Osteocyte (in vitro differentiated cells): ENCODE data around the gene MROH2A. TPM values are rescaled to one million over a fixed set of nuclear protein-coding genes. Genes with fewer than 3 reads are reported as not detected.
A peak's percentile ranks its signal among the peaks of the same experiment; 100 is the strongest.

ENCODE experiments used
- DNase-seq: peaks from one replicate; pipeline ENCODE4 v3.0.0; 2021; ENCODE audit warnings: mixed read lengths; ENCODE audit not compliant: unreplicated experiment; ENCODE audit errors: extremely low spot score
- H3K27ac Mint-ChIP-seq: one replicate; pipeline ENCODE4 v1.8.0; 2021; ENCODE audit warnings: mild to moderate bottlenecking, mixed read lengths; ENCODE audit not compliant: unreplicated experiment
- H3K27me3 Mint-ChIP-seq: one replicate; pipeline ENCODE4 v1.8.0; 2021; ENCODE audit warnings: mixed read lengths; ENCODE audit not compliant: unreplicated experiment
- H3K36me3 Mint-ChIP-seq: one replicate; pipeline ENCODE4 v1.8.0; 2021; ENCODE audit warnings: mixed read lengths; ENCODE audit not compliant: unreplicated experiment
- H3K4me1 Mint-ChIP-seq: one replicate; pipeline ENCODE4 v1.8.0; 2021; ENCODE audit warnings: mixed read lengths; ENCODE audit not compliant: unreplicated experiment
- H3K4me3 Mint-ChIP-seq: one replicate; pipeline ENCODE4 v1.8.0; 2021; ENCODE audit warnings: mild to moderate bottlenecking, moderate library complexity, mixed read lengths; ENCODE audit not compliant: unreplicated experiment
- H3K9me3 Mint-ChIP-seq: one replicate; pipeline ENCODE4 v1.8.0; 2021; ENCODE audit warnings: mixed read lengths; ENCODE audit not compliant: unreplicated experiment
- total RNA-seq: library from RNA; stranded (reverse); gene quantifications from 2 replicates; pipeline ENCODE4 v1.2.1, GENCODE V29; 2021
- TF ChIP-seq, protein P1 (sequence below): fragments of 200-600 bp; sonication (generic); IDR thresholded peaks from 2 replicates; pipeline ENCODE4 v1.5.0; 2021; ENCODE audit warnings: antibody characterized with exemption, mild to moderate bottlenecking, moderate library complexity

MROH2A gene
- total RNA-seq, 1 donor from 2014 or later = not detected

DNA sequence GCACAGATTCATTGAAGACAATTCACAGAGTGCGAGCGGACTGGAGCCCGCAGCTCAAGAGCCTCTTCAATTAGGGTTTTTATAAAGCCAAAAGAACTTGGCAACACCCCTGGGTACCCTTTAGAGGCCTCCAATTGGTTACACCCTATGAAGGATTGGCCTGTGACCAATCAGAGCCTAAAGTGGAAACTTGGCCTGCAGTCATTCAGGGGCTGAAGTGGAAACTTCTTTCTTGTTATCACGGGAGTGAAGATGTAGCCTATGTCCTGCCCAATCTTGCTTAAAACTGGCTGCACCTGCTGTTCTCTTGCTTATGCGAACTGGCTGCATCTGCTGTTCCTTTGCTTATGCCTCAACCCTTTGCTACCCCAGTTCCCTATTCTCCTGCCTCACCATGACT lies 78.1 kb downstream of the MROH2A start:
- H3K27me3 Mint-ChIP-seq = no peaks in the 10 kb centered on the region
- no peak for DNase-seq
- no peak overlapping the region for H3K27ac Mint-ChIP-seq
- H3K36me3 Mint-ChIP-seq = no peaks in the 10 kb centered on the region
- H3K9me3 Mint-ChIP-seq = no peaks in the 10 kb centered on the region
- no peak overlapping the region for H3K4me3 Mint-ChIP-seq
- TF ChIP-seq, protein P1, sequence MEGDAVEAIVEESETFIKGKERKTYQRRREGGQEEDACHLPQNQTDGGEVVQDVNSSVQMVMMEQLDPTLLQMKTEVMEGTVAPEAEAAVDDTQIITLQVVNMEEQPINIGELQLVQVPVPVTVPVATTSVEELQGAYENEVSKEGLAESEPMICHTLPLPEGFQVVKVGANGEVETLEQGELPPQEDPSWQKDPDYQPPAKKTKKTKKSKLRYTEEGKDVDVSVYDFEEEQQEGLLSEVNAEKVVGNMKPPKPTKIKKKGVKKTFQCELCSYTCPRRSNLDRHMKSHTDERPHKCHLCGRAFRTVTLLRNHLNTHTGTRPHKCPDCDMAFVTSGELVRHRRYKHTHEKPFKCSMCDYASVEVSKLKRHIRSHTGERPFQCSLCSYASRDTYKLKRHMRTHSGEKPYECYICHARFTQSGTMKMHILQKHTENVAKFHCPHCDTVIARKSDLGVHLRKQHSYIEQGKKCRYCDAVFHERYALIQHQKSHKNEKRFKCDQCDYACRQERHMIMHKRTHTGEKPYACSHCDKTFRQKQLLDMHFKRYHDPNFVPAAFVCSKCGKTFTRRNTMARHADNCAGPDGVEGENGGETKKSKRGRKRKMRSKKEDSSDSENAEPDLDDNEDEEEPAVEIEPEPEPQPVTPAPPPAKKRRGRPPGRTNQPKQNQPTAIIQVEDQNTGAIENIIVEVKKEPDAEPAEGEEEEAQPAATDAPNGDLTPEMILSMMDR = no peak
- peaks cover 32% of the 10 kb centered on the region for H3K4me1 Mint-ChIP-seq

DNA sequence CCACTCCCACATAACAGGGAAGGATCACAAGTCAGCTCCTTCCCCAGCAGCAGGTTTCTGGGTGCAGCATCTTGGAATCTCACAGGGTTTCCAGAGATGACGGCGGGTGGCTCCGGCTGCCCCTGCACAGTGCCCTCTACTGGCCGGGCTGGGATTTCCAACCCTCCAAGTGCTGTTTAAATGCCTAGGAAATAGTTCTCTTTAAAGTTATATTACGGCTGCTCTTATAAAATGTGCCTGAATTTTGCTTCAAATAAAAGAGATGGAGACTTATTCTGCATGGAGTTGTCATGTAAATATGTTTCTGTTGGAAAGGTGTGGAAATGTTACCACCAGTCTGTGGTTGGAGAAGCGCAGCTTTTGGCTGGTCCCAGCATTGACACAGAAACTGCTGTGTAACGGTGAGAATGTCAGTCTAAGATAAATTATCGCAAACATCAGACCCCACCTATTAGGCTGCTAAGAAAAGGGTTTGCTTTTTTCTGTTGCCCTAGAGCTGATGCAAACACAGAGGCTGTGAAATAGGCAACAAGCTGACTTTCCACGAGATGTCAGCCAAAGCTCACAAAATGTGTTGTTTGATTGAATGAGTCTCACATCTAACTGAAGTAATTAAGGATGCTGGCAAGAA lies 79.5 kb downstream of the MROH2A start:
- Mint-ChIP-seq H3K36me3 (peaks cover 2% of the 10 kb centered on the region), H3K27me3 (no peaks in the 10 kb centered on the region), H3K27ac (no peak overlapping the region), H3K4me1 (peaks cover 20% of the 10 kb centered on the region), H3K9me3 (no peaks in the 10 kb centered on the region), H3K4me3 (no peak overlapping the region)
- TF ChIP-seq, protein P1 = peak; percentile 56
- peak; percentile 77 for DNase-seq

DNA sequence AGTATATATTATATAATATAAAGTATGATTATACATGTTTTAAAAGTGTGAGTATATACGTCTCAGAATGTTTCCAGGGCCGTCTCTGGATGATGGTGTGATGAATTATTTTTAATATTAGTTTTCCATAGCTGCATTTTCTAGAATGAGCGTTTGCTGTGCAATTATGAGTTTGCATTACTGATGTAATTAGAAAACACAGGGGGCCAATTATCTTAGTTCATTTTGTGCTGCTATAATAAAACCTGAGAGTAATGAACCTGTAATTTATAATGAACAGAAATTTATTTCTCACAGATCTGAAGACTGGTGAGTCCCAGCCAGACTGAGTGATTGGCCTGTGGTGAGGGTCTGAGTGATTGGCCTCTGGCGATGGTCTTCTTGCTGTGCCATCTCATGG lies 80.2 kb downstream of the MROH2A start:
- peaks cover 13% of the 10 kb centered on the region for H3K4me1 Mint-ChIP-seq
- H3K27ac Mint-ChIP-seq = no peak overlapping the region
- DNase-seq = no peak
- H3K36me3 Mint-ChIP-seq = peaks cover 2% of the 10 kb centered on the region
- H3K4me3 Mint-ChIP-seq = no peak overlapping the region
- H3K27me3 Mint-ChIP-seq = no peaks in the 10 kb centered on the region
- no peaks in the 10 kb centered on the region for H3K9me3 Mint-ChIP-seq
- TF ChIP-seq, protein P1 = no peak

DNA sequence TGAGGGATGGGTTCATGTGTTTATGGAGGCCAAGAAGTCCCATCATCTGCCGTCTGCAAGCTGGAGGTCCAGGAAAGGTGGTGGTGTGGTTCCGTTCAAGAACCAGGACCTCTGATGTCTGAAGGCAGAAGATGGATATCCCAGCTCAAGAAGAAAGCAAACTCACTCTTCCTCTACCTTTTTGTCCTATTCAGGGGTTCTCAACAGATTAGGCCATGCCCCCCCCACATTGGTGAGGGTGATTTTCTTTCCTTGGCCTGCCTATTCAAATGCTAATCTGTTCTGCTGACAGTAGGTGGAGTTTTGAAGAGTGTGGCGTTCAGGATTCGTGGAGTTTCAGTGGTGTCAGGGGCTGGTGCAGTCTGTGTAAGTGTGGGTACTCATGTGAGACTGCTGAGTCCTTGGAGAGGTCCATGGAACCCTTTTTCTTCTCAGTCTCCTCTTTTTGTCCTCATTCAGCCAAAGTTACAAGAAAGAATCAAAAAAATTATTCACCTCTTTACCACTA lies 84.2 kb downstream of the MROH2A start:
- no peaks in the 10 kb centered on the region for H3K27me3 Mint-ChIP-seq
- H3K9me3 Mint-ChIP-seq = peaks cover 10% of the 10 kb centered on the region

DNA sequence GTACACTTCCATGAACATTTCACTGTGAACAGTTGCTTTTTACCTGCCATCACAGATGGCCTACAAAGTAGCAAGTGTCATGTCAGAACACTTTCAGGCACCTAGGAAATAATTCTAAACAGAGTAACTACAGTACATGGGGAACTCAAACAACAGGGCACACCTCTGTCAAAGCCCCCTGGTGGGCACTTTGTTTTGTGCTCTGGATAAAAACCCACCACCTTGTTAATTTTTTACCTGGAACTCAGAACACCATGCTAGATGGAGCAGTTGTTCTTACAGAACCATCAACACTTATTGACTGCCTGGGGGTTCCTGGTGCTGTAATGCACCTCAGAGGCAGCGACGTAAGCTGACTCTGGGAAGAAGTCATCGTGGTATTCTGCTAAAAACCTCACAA lies 87.7 kb downstream of the MROH2A start:
- H3K27ac Mint-ChIP-seq = no peak overlapping the region
- H3K4me1 Mint-ChIP-seq = peaks cover 11% of the 10 kb centered on the region
- peaks cover 23% of the 10 kb centered on the region for H3K36me3 Mint-ChIP-seq
- no peak overlapping the region for H3K4me3 Mint-ChIP-seq
- H3K9me3 Mint-ChIP-seq = peaks cover 27% of the 10 kb centered on the region
- peaks cover 10% of the 10 kb centered on the region for H3K27me3 Mint-ChIP-seq
- no peak for DNase-seq
- TF ChIP-seq, protein P1 = peak; percentile 17

More for the DNA sequence above, 84.2 kb downstream of the MROH2A start:
- Mint-ChIP-seq H3K4me3 (no peak overlapping the region), H3K27ac (no peak overlapping the region), H3K36me3 (peaks cover 13% of the 10 kb centered on the region), H3K4me1 (peaks cover 4% of the 10 kb centered on the region)
- TF ChIP-seq, protein P1 = no peak
- no peak for DNase-seq
